GM18502 (cell line): ENCODE measurements around the gene LUM.
"Not testable (repeated sequence)": the region's sequence is repeated elsewhere in the genome, so short reads cannot be mapped to it uniquely, and the experiment has no call there.

Source experiments
- ATAC-seq: cut with Tn5 transposase; IDR thresholded peaks from one replicate; pipeline ENCODE4 v1.9.1; 2021; ENCODE audit warnings: mild to moderate bottlenecking; ENCODE audit not compliant: unreplicated experiment, poor library complexity

Gene LUM

GRCh38 chr12:91110311-91110924 is 876 bp downstream of the LUM start:
- ATAC-seq = no peak

GRCh38 chr12:91109581-91110310 is 1.5 kb downstream of the LUM start:
- ATAC-seq = no peak

GRCh38 chr12:91109148-91109564 is 2.1 kb downstream of the LUM start:
- ATAC-seq = peak; percentile 78

- ATAC-seq = no peak
These were observed 3.0 kb downstream of the LUM start for GRCh38 chr12:91108196-91108755.

- ATAC-seq = no peak
These were observed 5.0 kb downstream of the LUM start for GRCh38 chr12:91106283-91106682.

GRCh38 chr12:91105807-91106206 is 5.5 kb downstream of the LUM start:
- no peak for ATAC-seq

- peak; percentile 68 for ATAC-seq
These were observed 6.4 kb downstream of the LUM start for GRCh38 chr12:91104812-91105466.

- no peak for ATAC-seq
These were observed 7.7 kb downstream of the LUM start for GRCh38 chr12:91103624-91104023.

- no peak for ATAC-seq
These were observed 8.2 kb downstream of the LUM start for GRCh38 chr12:91103101-91103500.

GRCh38 chr12:91100906-91101305 is 10.4 kb downstream of the LUM start:
- ATAC-seq = no peak

GRCh38 chr12:91099836-91100235 is 11.5 kb downstream of the LUM start:
- no peak for ATAC-seq

- no peak for ATAC-seq
These were observed 12.0 kb downstream of the LUM start for GRCh38 chr12:91099341-91099740.

- no peak for ATAC-seq
These were observed 12.4 kb downstream of the LUM start for GRCh38 chr12:91098941-91099340.

GRCh38 chr12:91098461-91098860 is 12.8 kb downstream of the LUM start:
- no peak for ATAC-seq

GRCh38 chr12:91094957-91095356 is 16.3 kb downstream of the LUM start:
- ATAC-seq = no peak

- ATAC-seq = no peak
These were observed 17.1 kb downstream of the LUM start for GRCh38 chr12:91094032-91094662.

- no peak for ATAC-seq
These were observed 18.0 kb downstream of the LUM start for GRCh38 chr12:91093341-91093740.

GRCh38 chr12:91091916-91092715 is 19.2 kb downstream of the LUM start:
- ATAC-seq = no peak

- ATAC-seq = not testable (repeated sequence)
These were observed 21.3 kb downstream of the LUM start for GRCh38 chr12:91089953-91090352.

- no peak for ATAC-seq
These were observed 31.3 kb downstream of the LUM start for GRCh38 chr12:91080041-91080440.
